Nephron progenitor cell (in vitro differentiated cells): ENCODE results near the gene NAP1L4.
A peak's percentile ranks its signal among the peaks of the same experiment; 100 is the strongest.

Experiments used
- DNase-seq: peaks from one replicate; pipeline ENCODE4 v3.0.0; 2021
- H3K27ac Mint-ChIP-seq: 2 replicates; pipeline ENCODE4 v1.8.0; 2021; ENCODE audit warnings: mild to moderate bottlenecking, moderate library complexity, mixed read lengths
- H3K27me3 Mint-ChIP-seq: 2 replicates; pipeline ENCODE4 v1.8.0; 2021; ENCODE audit warnings: mild to moderate bottlenecking, low read depth, mixed read lengths; ENCODE audit not compliant: poor library complexity
- H3K36me3 Mint-ChIP-seq: 2 replicates; pipeline ENCODE4 v1.8.0; 2021; ENCODE audit warnings: low read depth, mixed read lengths
- H3K4me1 Mint-ChIP-seq: 2 replicates; pipeline ENCODE4 v1.8.0; 2021; ENCODE audit warnings: mixed read lengths
- H3K4me3 Mint-ChIP-seq: 2 replicates; pipeline ENCODE4 v1.8.0; 2021; ENCODE audit warnings: mild to moderate bottlenecking, moderate library complexity, mixed read lengths
- H3K9me3 Mint-ChIP-seq: 2 replicates; pipeline ENCODE4 v1.8.0; 2021; ENCODE audit warnings: mild to moderate bottlenecking, moderate library complexity, mixed read lengths
- CTCF ChIP-seq: fragments of 200-600 bp; sonication (generic); IDR thresholded peaks from 2 replicates; pipeline ENCODE4 v1.5.0; 2021; ENCODE audit warnings: antibody characterized with exemption

NAP1L4 gene

GRCh38 chr11:3008746-3009336 is 16.7 kb upstream of the NAP1L4 start:
- H3K27ac Mint-ChIP-seq, result peak overlapping the region; percentile 65
- no peak for TF ChIP-seq CTCF
- peaks cover 18% of the 10 kb centered on the region for H3K36me3 Mint-ChIP-seq

GRCh38 chr11:3007404-3008010 is 15.4 kb upstream of the NAP1L4 start:
- Mint-ChIP-seq H3K36me3 (peaks cover 29% of the 10 kb centered on the region), H3K27ac (no peak overlapping the region), H3K9me3 (no peaks in the 10 kb centered on the region), H3K4me1 (no peaks in the 10 kb centered on the region), H3K27me3 (no peaks in the 10 kb centered on the region), H3K4me3 (no peak overlapping the region)
- TF ChIP-seq CTCF, result no peak
- DNase-seq, result no peak

More at GRCh38 chr11:3008746-3009336, 16.7 kb upstream of the NAP1L4 start:
- DNase-seq, result no peak
- Mint-ChIP-seq H3K4me1 (no peaks in the 10 kb centered on the region), H3K4me3 (no peak overlapping the region), H3K9me3 (no peaks in the 10 kb centered on the region), H3K27me3 (no peaks in the 10 kb centered on the region)

- Mint-ChIP-seq H3K4me1 (no peaks in the 10 kb centered on the region), H3K27ac (no peak overlapping the region), H3K4me3 (no peak overlapping the region), H3K9me3 (no peaks in the 10 kb centered on the region), H3K27me3 (no peaks in the 10 kb centered on the region), H3K36me3 (peaks cover 30% of the 10 kb centered on the region)
- no peak for TF ChIP-seq CTCF
- DNase-seq, result no peak
Observed at GRCh38 chr11:3006505-3007260, 14.6 kb upstream of the NAP1L4 start.

GRCh38 chr11:3004481-3004880 is 12.4 kb upstream of the NAP1L4 start:
- Mint-ChIP-seq H3K4me1 (no peaks in the 10 kb centered on the region), H3K27ac (peak overlapping the region; percentile 45), H3K9me3 (no peaks in the 10 kb centered on the region), H3K27me3 (no peaks in the 10 kb centered on the region), H3K4me3 (no peak overlapping the region), H3K36me3 (peaks cover 34% of the 10 kb centered on the region)
- no peak for DNase-seq
- TF ChIP-seq CTCF, result no peak

- Mint-ChIP-seq H3K27ac (no peak overlapping the region), H3K27me3 (no peaks in the 10 kb centered on the region), H3K9me3 (no peaks in the 10 kb centered on the region), H3K36me3 (peaks cover 28% of the 10 kb centered on the region), H3K4me1 (no peaks in the 10 kb centered on the region), H3K4me3 (no peak overlapping the region)
- DNase-seq, result no peak
- TF ChIP-seq CTCF, result no peak
Observed at GRCh38 chr11:3003396-3004231, 11.5 kb upstream of the NAP1L4 start.
